GM12878 (cell line): ENCODE data around the gene CYSTM1. TPM values are rescaled to one million over a fixed set of nuclear protein-coding genes. Genes with fewer than 3 reads are reported as not detected.

ENCODE experiments used
- ATAC-seq: fragments of 200-7000 bp; cut with Tn5 transposase; 3 replicates; pipeline ENCODE4 v1.9.1; 2020; ENCODE audit warnings: mild to moderate bottlenecking, moderate library complexity
- BruUV-seq: library from RNA; stranded (reverse); fragments of 400-500 nt; replicated peaks from 2 replicates; lab custom pipeline; 2021; lab: Mats Ljungman, UMichigan
- CTCF ChIA-PET: fragments of 300-600 bp; sonication (Branson Sonifier 250); formaldehyde crosslinking; extraction: SDS; loops from one replicate; lab custom pipeline; 2021; ENCODE audit warnings: inconsistent platforms; lab: Yijun Ruan, JAX
- POLR2A ChIA-PET: fragments of 350-600 bp; formaldehyde crosslinking; extraction: SDS; loops from one replicate; lab custom pipeline; 2021; ENCODE audit warnings: inconsistent platforms; lab: Charles Lee
- RAD21 ChIA-PET: fragments of 300-600 bp; sonication (Branson Sonifier 250); formaldehyde crosslinking; loops from one replicate; lab custom pipeline; 2023; ENCODE audit warnings: antibody characterized with exemption; ENCODE audit not compliant: unreplicated experiment; lab: Charles Lee
- SMC1A ChIA-PET: fragments of 300-600 bp; sonication (Branson Sonifier 250); formaldehyde crosslinking; loops from one replicate; lab custom pipeline; 2023; ENCODE audit not compliant: unreplicated experiment, uncharacterized antibody; lab: Charles Lee
- DNase-seq: peaks from one replicate; pipeline ENCODE4 v3.0.0-alpha.2; 2011; ENCODE audit warnings: low read depth, low spot score
- FAIRE-seq: peaks from 3 replicates; lab custom pipeline; 2011; peaks lifted over from hg19 to GRCh38; lab: Jason Lieb, UNC
- H2AFZ ChIP-seq: 2 replicates; pipeline ENCODE4 v1.6.0; 2011; ENCODE audit warnings: low read depth, low read length, control low read depth; ENCODE audit not compliant: control insufficient read depth
- H3K27ac ChIP-seq: 2 replicates; pipeline ENCODE4 v1.5.1; 2011; ENCODE audit warnings: control low read depth; ENCODE audit not compliant: control insufficient read depth, insufficient read depth
- H3K27me3 ChIP-seq, 2 experiments: replicated peaks in 1 of 2; 2 replicates each; pipeline versions ENCODE4 v1.6.0 to v1.6.1; 2011; ENCODE audit warnings: low read length in 1 of 2; ENCODE audit not compliant: control insufficient read depth in 2 of 2, insufficient read depth in 2 of 2
- H3K36me3 ChIP-seq, 2 experiments: 2 replicates each; pipeline ENCODE4 v1.5.1; 2011; ENCODE audit warnings: low read length in 1 of 2; ENCODE audit not compliant: control insufficient read depth in 2 of 2, insufficient read depth in 2 of 2
- H3K4me1 ChIP-seq: 2 replicates; pipeline ENCODE4 v1.6.1; 2011; ENCODE audit warnings: mild to moderate bottlenecking, low read length, moderate library complexity, mixed read lengths; ENCODE audit not compliant: control insufficient read depth, insufficient read depth
- H3K4me2 ChIP-seq: 2 replicates; pipeline ENCODE4 v1.6.0; 2011; ENCODE audit warnings: control low read depth; ENCODE audit not compliant: control insufficient read depth, insufficient read depth
- H3K4me3 ChIP-seq: fragments of 200-600 bp; sonication (generic); 2 replicates; pipeline ENCODE4 v1.5.1; 2016
- H3K79me2 ChIP-seq: 2 replicates; pipeline ENCODE4 v1.6.0; 2011; ENCODE audit warnings: low read length; ENCODE audit not compliant: control insufficient read depth, insufficient read depth
- H3K9ac ChIP-seq: 2 replicates; pipeline ENCODE4 v1.8.0; 2011; ENCODE audit warnings: low read length, control low read depth, mixed read lengths; ENCODE audit not compliant: control insufficient read depth, insufficient read depth
- H3K9me3 ChIP-seq: replicated peaks from 3 replicates; pipeline ENCODE4 v1.5.1; 2011; ENCODE audit warnings: mild to moderate bottlenecking, low read length; ENCODE audit not compliant: control insufficient read depth, insufficient read depth
- H4K20me1 ChIP-seq: 2 replicates; pipeline ENCODE4 v1.6.0; 2011; ENCODE audit not compliant: control insufficient read depth, insufficient read depth
- GABPA ChIP-seq: IDR thresholded peaks from 2 replicates; pipeline ENCODE4 v1.6.1; 2014; ENCODE audit warnings: antibody characterized with exemption, low read depth, mild to moderate bottlenecking, inconsistent platforms
- MEF2B ChIP-seq: fragments of 450-650 bp; IDR thresholded peaks from 2 replicates; pipeline ENCODE4 v1.6.1; 2018; ENCODE audit warnings: mild to moderate bottlenecking, moderate library complexity; ENCODE audit not compliant: partially characterized antibody, poor library complexity, severe bottlenecking
- YY1 ChIP-seq: IDR thresholded peaks from 2 replicates; pipeline ENCODE4 v1.6.1; 2011; ENCODE audit warnings: low read depth, mild to moderate bottlenecking, low read length
- WGBS: methylation state at CpG from one replicate; pipeline ENCODE4 v1.1.6; 2016; ENCODE audit warnings: low lambda C conversion rate; ENCODE audit not compliant: insufficient replicate concordance, insufficient coverage; ENCODE audit errors: missing lambda C conversion rate; 5-methylcytosine and 5-hydroxymethylcytosine counted together
- in situ Hi-C: fragments of 300-500 bp; cut with MboI; formaldehyde crosslinking; loops from 9 replicates; pipeline ENCODE4 v1.14.3; 2018; ENCODE audit warnings: mixed read lengths
- intact Hi-C: fragments of 100-400 bp; cut with micrococcal nuclease; formaldehyde crosslinking; loops from one replicate; pipeline ENCODE4 v1.14.2; 2022; ENCODE audit not compliant: unreplicated experiment
- polyA plus RNA-seq, 11 experiments: library from polyadenylated mRNA; depleted of rRNA in 4 of 11; unstranded in 6 of 11; stranded (reverse) in 5 of 11; fragments of >200 nt; fragmentation: Nextera tagmentation in 4 of 11; fragmentation: Illumina TruSeq in 1 of 11; extraction: Ambion mirVana in 4 of 11; extraction: Trizol in 1 of 11; gene quantifications; 1 replicate in 1 of 11; 2 replicates in 10 of 11; pipeline versions ENCODE4 v1.2.1 to v1.2.3, GENCODE V29; 2011 to 2016; ENCODE audit warnings: inconsistent platforms in 2 of 11, missing spikeins in 2 of 11, low read depth in 1 of 11
- total RNA-seq, 4 experiments: library from RNA; depleted of rRNA in 3 of 4; stranded (reverse); fragments of >200 nt in 3 of 4; fragmentation: Illumina TruSeq in 1 of 4; extraction: Trizol in 1 of 4; gene quantifications; 2 replicates each; pipeline versions ENCODE4 v1.2.1 to v1.2.3, GENCODE V29; 2013 to 2021
- TF ChIP-seq, protein P1 (sequence below): fragments of 450-650 bp; IDR thresholded peaks from 2 replicates; pipeline ENCODE4 v1.6.1; 2016; ENCODE audit warnings: mild to moderate bottlenecking, moderate library complexity, borderline replicate concordance

CYSTM1 gene
- total and polyA plus RNA-seq, 10 of the 15 experiments (the other 5 are each of a cell fraction or from before 2014, with no cell fraction given) = 52.7 to 261 (median 98.7) TPM

DNA sequence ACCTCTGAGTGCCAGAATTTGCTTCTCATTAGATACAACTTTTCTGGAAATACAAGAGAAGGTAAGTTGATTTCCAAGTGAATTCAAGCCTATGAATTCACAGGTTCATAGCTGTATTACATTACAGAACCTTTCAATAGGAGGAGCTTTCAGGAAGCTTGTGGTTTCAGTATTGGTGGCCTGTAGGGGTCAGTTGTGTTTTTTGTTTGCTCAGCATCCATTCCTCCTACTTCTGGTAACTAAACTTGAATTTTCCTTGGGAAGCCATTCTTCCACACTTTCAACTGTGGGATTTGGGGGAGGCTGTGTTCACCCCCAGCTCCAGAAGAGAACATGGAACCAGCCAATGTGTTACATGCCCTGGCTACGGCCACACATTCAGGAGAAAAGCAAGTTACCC lies 5.6 kb upstream of the CYSTM1 start (continued):
- TF ChIP-seq GABPA = no peak
- TF ChIP-seq, all 136 proteins: peak for 4

GRCh38 chr5:140172483-140172882 lies 2.5 kb upstream of the CYSTM1 start:
- FAIRE-seq = no peak
- POLR2A ChIA-PET = no interaction called here
- no peak overlapping the region for H3K4me2 ChIP-seq
- RAD21 ChIA-PET = no interaction called here
- no peaks in the 10 kb centered on the region for H3K27me3 ChIP-seq
- no peak overlapping the region for H2AFZ ChIP-seq
- H3K27ac ChIP-seq = no peak overlapping the region
- intact Hi-C loops = no loop called here
- BruUV-seq = no TSS peak
- WGBS = 84% methylated on average over 2 of the region's 2 CpGs
- peaks cover 6% of the 10 kb centered on the region for H3K79me2 ChIP-seq
- in situ Hi-C loops = no loop called here
- no peak overlapping the region for H3K4me3 ChIP-seq
- no peak for ATAC-seq
- H3K9me3 ChIP-seq = no peaks in the 10 kb centered on the region
- SMC1A ChIA-PET = no interaction called here
- DNase-seq = no peak
- H4K20me1 ChIP-seq = no peaks in the 10 kb centered on the region
- CTCF ChIA-PET = no interaction called here
- no peaks in the 10 kb centered on the region for H3K36me3 ChIP-seq
- H3K4me1 ChIP-seq = peaks cover 15% of the 10 kb centered on the region; the same call in 1 of the 2 replicates
- TF ChIP-seq MEF2B (no peak), YY1 (no peak)
- TF ChIP-seq, protein P1, sequence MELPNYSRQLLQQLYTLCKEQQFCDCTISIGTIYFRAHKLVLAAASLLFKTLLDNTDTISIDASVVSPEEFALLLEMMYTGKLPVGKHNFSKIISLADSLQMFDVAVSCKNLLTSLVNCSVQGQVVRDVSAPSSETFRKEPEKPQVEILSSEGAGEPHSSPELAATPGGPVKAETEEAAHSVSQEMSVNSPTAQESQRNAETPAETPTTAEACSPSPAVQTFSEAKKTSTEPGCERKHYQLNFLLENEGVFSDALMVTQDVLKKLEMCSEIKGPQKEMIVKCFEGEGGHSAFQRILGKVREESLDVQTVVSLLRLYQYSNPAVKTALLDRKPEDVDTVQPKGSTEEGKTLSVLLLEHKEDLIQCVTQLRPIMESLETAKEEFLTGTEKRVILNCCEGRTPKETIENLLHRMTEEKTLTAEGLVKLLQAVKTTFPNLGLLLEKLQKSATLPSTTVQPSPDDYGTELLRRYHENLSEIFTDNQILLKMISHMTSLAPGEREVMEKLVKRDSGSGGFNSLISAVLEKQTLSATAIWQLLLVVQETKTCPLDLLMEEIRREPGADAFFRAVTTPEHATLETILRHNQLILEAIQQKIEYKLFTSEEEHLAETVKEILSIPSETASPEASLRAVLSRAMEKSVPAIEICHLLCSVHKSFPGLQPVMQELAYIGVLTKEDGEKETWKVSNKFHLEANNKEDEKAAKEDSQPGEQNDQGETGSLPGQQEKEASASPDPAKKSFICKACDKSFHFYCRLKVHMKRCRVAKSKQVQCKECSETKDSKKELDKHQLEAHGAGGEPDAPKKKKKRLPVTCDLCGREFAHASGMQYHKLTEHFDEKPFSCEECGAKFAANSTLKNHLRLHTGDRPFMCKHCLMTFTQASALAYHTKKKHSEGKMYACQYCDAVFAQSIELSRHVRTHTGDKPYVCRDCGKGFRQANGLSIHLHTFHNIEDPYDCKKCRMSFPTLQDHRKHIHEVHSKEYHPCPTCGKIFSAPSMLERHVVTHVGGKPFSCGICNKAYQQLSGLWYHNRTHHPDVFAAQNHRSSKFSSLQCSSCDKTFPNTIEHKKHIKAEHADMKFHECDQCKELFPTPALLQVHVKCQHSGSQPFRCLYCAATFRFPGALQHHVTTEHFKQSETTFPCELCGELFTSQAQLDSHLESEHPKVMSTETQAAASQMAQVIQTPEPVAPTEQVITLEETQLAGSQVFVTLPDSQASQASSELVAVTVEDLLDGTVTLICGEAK = no peak
- TF ChIP-seq, all 136 proteins: peak for 0
- H3K9ac ChIP-seq = no peak overlapping the region
